GM19351 (cell line): Measurements from ENCODE around the gene CD70.
"Not testable (repeated sequence)": the region's sequence is repeated elsewhere in the genome, so short reads cannot be mapped to it uniquely, and the experiment has no call there.

Experiments used
- ATAC-seq: cut with Tn5 transposase; IDR thresholded peaks from one replicate; pipeline ENCODE4 v1.9.1; 2021; ENCODE audit warnings: mild to moderate bottlenecking, moderate library complexity; ENCODE audit not compliant: unreplicated experiment

Gene CD70

DNA sequence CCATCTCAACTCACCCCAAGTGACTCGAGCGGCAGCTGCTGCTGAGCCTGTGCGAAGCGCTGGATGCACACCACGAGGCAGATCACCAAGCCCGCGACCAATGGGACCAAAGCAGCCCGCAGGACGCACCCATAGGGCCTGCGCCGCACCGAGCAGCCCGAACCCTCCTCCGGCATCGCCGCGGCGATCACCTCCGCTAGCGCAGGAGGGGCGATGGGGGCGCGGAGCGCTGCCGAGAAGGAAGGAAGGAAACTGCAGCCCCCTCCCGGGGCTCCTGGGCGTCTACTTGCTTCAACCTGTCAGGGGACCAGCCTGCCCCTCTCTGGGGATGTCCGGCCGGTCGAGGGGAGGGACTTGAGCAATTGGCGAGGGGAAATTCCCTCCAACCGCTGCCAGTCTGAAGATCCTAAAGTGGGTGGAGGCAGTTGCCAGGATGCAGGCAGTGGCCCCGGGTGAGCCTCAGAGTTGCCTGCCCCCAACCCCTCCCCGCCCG is at the start of gene CD70:
Gene CD70 (minus strand): TSS at position 324 of the 493 bp plus-strand sequence. CDS start 148 bp downstream, at position 176.
- ATAC-seq, result peak; percentile 43

- not testable (repeated sequence) for ATAC-seq
Observed at GRCh38 chr19:6640333-6640732, 49.4 kb upstream of the CD70 start.

DNA sequence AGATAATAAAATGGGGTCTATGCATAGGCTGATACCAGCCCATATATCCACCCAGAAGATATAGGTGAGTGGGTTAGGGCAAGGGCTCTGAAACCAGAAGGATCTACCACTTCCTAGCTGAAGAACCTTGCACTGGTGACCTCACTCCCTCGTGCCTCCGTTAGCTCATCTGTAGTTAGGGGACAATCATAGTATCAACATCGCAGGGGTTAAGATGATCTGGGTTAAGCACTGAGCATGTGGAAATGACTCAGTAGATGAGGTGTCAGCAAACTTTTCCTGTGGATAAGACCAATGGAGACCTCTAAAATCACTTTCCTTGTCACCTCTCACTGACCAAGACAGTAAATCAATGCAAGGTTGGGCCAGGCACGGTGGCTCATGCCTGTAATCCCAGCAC is 48.5 kb upstream of the CD70 start:
- no peak for ATAC-seq

DNA sequence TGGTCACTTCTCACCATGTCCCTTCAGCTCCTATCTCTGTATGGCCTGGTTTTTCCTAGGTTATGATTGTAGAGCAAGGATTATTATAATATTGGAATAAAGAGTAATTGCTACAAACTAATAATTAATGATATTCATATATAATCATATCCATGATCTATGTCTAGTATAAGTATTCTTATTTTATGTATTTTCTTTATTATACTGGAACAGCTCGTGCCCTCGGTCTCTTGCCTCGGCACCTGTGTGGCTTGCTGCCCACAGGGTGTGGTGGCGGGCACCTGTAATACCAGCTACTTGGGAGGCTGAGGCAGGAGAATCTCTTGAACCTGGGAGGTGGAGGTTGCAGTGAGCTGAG is 42.5 kb upstream of the CD70 start:
- not testable (repeated sequence) for ATAC-seq

DNA sequence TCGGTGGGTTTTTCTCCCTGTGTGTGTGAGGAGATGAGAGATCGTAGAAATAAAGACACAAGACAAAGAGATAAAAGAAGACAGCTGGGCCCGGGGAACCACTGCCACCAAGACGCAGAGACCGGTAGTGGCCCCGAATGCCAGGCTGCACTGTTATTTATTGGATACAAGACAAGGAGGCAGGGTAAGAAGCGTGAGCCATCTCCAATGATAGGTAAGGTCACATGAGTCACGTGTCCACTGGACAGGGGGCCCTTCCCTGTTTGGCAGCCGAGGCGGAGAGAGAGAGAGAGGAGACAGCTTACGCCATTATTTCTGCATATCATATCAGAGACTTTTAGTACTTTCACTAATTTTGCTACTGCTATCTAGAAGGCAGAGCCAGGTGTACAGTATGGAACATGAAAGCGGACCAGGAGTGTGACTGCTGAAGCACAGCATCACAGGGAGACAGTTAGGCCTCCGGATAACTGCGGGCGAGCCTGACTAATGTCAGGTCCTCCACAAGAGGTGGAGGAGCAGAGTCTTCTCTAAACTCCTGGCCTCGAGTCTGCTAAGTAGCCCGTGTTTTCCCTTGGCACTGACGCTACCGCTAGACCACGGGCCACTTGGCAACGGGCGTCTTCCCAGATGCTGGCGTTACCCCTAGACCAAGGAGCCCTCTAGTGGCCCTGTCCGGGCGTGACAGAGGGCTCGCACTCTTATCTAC is 42.0 kb upstream of the CD70 start:
- not testable (repeated sequence) for ATAC-seq

GRCh38 chr19:6632002-6632621 is 41.2 kb upstream of the CD70 start:
- ATAC-seq, result no peak

DNA sequence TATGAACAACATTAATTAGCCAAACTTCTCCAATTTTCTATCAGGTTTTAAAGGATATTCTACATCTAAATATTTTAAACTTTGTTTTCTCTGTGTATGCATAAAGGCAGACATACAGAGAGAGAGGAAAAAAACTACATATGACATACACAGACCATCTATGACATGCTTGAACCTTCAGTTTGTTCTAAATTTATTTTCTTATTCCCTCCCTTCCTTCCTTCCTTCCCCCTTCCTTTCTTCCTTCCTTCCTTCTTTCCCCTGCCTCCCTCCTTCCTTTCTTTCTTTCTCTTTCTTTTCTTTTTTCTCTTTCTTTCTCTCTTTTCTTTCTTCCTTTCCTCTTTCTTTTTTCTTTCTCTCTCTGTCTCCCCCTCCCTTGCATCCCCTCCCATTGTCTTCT is 35.8 kb upstream of the CD70 start:
- ATAC-seq, result no peak

GRCh38 chr19:6617374-6617773 is 26.4 kb upstream of the CD70 start:
- no peak for ATAC-seq

DNA sequence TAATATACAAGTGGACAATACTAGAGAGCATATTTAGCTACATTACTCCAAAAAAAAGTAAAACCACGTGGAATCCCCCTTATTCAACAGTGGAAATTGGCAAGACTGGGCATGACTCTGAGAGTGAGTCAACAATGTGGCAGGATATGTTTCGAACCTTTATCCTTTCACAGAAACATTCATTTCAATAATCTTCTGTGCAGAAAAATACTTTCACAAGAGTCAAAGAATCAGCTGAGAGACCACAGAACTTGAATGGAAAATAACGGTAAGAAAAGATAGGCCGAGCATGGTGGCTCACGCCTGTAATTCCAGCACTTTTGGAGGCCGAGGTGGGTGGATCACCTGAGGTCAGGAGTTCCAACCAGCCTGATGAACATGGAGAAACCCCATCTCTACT is 25.1 kb upstream of the CD70 start:
- no peak for ATAC-seq

DNA sequence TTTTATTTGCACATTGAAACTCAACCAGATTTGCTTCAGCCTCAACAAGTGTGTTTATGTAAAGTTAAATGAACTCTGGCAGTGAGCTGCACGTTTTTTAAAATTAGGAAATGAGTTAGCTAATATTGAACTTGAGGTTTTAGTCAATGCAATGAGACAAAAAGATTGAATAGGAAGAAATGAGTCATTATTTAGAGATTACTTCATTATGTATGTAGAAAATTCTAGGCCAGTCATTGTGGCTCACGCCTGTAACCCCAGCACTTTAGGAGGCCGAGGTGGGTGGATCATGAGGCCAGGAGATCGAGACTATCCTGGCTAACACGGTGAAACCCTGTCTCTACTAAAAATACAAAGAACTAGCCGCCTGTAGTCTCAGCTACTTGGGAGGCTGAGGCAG is 22.8 kb upstream of the CD70 start:
- no peak for ATAC-seq

- ATAC-seq, result no peak
Observed at GRCh38 chr19:6610934-6611852, 20.2 kb upstream of the CD70 start.

GRCh38 chr19:6608940-6609339 is 18.0 kb upstream of the CD70 start:
- ATAC-seq, result no peak

DNA sequence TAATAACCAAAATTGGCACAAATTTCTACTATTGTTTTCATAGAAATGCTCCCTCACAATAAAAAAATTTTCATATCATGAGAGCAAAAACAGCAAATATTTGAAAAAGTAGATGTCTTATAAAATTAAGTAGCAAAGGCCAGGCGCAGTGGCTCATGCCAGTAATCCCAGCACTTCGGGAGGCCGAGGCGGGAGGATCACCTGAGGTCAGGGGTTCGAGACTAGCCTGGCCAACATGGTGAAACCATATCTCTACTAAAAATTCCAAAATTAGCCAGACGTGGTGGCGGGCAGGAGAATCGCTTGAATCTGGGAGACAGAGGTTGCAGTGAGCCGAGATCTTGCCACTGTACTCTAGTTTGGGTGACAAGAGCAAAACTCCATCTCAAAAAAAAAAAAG is 17.2 kb upstream of the CD70 start:
- not testable (repeated sequence) for ATAC-seq

GRCh38 chr19:6606276-6607070 is 15.5 kb upstream of the CD70 start:
- not testable (repeated sequence) for ATAC-seq

DNA sequence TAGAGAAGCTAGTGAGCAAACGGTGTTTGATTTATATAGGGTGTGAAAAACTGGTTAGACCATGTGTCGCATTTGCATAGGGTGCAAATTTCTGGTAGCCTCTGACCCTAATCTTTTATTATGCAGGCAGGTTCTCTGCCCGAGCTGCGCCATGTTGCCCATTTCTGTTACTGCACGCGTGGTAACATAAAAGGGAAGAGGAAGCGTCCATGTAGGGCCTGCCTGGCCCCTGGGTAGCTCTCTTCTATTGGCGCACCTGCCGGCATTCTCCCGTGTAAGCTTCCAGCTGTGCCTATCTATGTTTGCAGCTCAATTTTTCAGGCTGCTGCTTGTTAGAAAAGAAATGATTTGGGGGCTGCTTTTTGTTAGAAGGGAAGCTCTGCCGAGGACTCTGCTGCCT is 14.0 kb upstream of the CD70 start:
- ATAC-seq, result no peak

DNA sequence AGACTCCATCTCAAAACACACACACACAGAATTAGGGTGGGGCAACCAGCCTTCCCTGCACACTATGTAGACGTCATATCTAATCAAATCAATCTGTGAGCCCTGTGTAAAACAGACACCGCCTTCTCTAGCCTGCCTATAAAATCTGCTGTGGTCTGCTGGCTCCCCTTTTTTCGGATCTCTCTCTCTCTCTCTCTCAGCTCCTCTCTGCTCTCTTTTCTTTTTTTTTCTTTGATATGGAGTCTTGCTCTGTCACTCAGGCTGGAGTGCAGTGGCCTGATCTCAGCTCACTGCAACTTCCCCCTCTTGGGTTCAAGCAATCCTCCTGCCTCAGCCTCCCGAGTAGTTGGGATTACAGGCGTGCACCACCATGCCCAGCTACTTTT is 11.8 kb upstream of the CD70 start:
- no peak for ATAC-seq

DNA sequence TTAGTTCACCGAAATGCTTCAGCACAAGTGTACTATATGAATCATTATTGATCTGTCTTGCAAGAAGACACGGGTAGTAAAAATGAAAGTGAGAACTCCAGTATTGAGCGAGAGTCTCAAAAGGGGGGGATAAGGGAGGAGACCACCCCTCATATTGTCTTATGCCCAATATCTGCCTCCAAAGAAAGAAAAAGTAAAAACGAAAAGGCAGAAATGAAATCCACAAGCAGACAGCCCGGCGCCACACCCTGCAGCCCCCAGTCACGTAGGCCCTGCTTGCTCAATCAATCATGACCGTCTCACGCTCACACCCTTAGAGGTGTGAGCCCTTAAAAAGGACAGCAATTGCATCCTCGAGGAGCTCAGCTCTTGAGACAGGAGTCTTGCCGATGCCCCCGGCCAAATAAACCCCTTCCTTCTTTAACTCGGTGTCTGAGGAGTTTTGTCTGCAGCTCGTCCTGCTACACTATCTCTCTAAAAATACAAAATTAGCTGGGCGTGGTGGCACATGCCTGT is 10.6 kb upstream of the CD70 start:
- ATAC-seq, result not testable (repeated sequence)

DNA sequence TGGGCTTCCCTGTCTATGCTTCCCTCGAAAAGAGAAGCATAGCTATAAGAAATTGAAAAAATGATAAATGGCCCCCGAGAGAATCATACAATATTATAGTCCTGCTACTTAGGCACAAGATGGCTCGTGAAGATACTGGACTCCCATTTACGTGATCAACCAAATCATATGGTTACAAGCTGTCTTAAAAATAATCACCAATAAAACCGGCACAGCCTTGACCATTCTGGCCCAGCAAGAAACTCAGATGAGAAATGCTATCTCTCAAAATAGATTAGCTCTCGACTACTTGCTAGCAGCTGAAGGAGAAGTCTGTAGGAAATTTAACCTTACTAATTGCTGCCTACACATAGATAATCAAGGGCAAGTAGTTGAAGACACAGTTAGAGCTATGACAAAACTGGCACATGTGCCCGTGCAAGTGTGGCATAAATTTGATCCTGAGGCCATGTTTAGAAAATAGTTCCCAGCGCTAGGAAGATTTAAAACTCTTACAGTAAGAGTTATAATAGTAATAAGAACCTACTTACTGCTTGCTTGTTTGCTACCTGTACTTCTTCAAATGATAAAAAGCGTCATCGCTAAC is 10.1 kb upstream of the CD70 start:
- ATAC-seq, result not testable (repeated sequence)

DNA sequence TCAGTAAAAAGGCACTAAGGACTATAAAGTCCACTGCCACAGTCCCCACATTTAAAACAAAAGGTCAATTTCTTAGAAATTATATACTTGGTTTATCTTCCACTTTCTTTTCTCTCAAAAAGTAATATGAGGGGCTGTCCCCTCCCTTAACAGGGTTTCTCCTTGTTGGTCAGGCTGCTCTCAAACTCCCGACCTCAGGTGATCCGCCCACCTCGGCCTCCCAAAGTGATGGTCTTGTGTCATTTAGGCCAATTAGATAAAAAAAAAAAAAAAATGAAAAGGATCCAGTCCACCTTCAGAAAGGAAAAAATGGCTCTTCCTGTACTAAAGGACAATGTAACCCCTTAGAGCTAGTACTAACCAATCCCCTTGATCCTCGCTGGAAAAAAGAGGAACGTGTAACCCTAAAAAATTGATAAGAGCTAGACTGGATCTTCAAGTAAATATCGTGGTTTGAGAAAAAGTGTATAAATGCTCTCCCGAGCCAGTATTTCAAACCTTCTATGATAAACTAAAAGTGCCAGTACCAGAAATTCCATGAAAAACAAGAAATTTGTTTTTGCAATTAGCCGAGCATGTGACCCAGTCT is 9.0 kb upstream of the CD70 start:
- no peak for ATAC-seq
